GM12878 (cell line): Measurements from ENCODE around the gene PRDM9. TPM values are rescaled to one million over a fixed set of nuclear protein-coding genes. Genes with fewer than 3 reads are reported as not detected.
A peak's percentile ranks its signal among the peaks of the same experiment; 100 is the strongest.

Source experiments
- ATAC-seq: fragments of 200-7000 bp; cut with Tn5 transposase; 3 replicates; pipeline ENCODE4 v1.9.1; 2020; ENCODE audit warnings: mild to moderate bottlenecking, moderate library complexity
- BruUV-seq: library from RNA; stranded (reverse); fragments of 400-500 nt; replicated peaks from 2 replicates; lab custom pipeline; 2021; lab: Mats Ljungman, UMichigan
- CTCF ChIA-PET: fragments of 300-600 bp; sonication (Branson Sonifier 250); formaldehyde crosslinking; extraction: SDS; loops from one replicate; lab custom pipeline; 2021; ENCODE audit warnings: inconsistent platforms; lab: Yijun Ruan, JAX
- POLR2A ChIA-PET: fragments of 350-600 bp; formaldehyde crosslinking; extraction: SDS; loops from one replicate; lab custom pipeline; 2021; ENCODE audit warnings: inconsistent platforms; lab: Charles Lee
- RAD21 ChIA-PET: fragments of 300-600 bp; sonication (Branson Sonifier 250); formaldehyde crosslinking; loops from one replicate; lab custom pipeline; 2023; ENCODE audit warnings: antibody characterized with exemption; ENCODE audit not compliant: unreplicated experiment; lab: Charles Lee
- SMC1A ChIA-PET: fragments of 300-600 bp; sonication (Branson Sonifier 250); formaldehyde crosslinking; loops from one replicate; lab custom pipeline; 2023; ENCODE audit not compliant: unreplicated experiment, uncharacterized antibody; lab: Charles Lee
- DNase-seq: peaks from one replicate; pipeline ENCODE4 v3.0.0-alpha.2; 2011; ENCODE audit warnings: low read depth, low spot score
- FAIRE-seq: peaks from 3 replicates; lab custom pipeline; 2011; peaks lifted over from hg19 to GRCh38; lab: Jason Lieb, UNC
- H2AFZ ChIP-seq: 2 replicates; pipeline ENCODE4 v1.6.0; 2011; ENCODE audit warnings: low read depth, low read length, control low read depth; ENCODE audit not compliant: control insufficient read depth
- H3K27ac ChIP-seq: 2 replicates; pipeline ENCODE4 v1.5.1; 2011; ENCODE audit warnings: control low read depth; ENCODE audit not compliant: control insufficient read depth, insufficient read depth
- H3K27me3 ChIP-seq, 2 experiments: replicated peaks in 1 of 2; 2 replicates each; pipeline versions ENCODE4 v1.6.0 to v1.6.1; 2011; ENCODE audit warnings: low read length in 1 of 2; ENCODE audit not compliant: control insufficient read depth in 2 of 2, insufficient read depth in 2 of 2
- H3K36me3 ChIP-seq, 2 experiments: 2 replicates each; pipeline ENCODE4 v1.5.1; 2011; ENCODE audit warnings: low read length in 1 of 2; ENCODE audit not compliant: control insufficient read depth in 2 of 2, insufficient read depth in 2 of 2
- H3K4me1 ChIP-seq: 2 replicates; pipeline ENCODE4 v1.6.1; 2011; ENCODE audit warnings: mild to moderate bottlenecking, low read length, moderate library complexity, mixed read lengths; ENCODE audit not compliant: control insufficient read depth, insufficient read depth
- H3K4me2 ChIP-seq: 2 replicates; pipeline ENCODE4 v1.6.0; 2011; ENCODE audit warnings: control low read depth; ENCODE audit not compliant: control insufficient read depth, insufficient read depth
- H3K4me3 ChIP-seq: fragments of 200-600 bp; sonication (generic); 2 replicates; pipeline ENCODE4 v1.5.1; 2016
- H3K79me2 ChIP-seq: 2 replicates; pipeline ENCODE4 v1.6.0; 2011; ENCODE audit warnings: low read length; ENCODE audit not compliant: control insufficient read depth, insufficient read depth
- H3K9ac ChIP-seq: 2 replicates; pipeline ENCODE4 v1.8.0; 2011; ENCODE audit warnings: low read length, control low read depth, mixed read lengths; ENCODE audit not compliant: control insufficient read depth, insufficient read depth
- H3K9me3 ChIP-seq: replicated peaks from 3 replicates; pipeline ENCODE4 v1.5.1; 2011; ENCODE audit warnings: mild to moderate bottlenecking, low read length; ENCODE audit not compliant: control insufficient read depth, insufficient read depth
- H4K20me1 ChIP-seq: 2 replicates; pipeline ENCODE4 v1.6.0; 2011; ENCODE audit not compliant: control insufficient read depth, insufficient read depth
- BMI1 ChIP-seq: fragments of 450-650 bp; IDR thresholded peaks from 2 replicates; pipeline ENCODE4 v1.6.1; 2016; ENCODE audit warnings: mild to moderate bottlenecking, moderate library complexity, borderline replicate concordance
- CREB1 ChIP-seq: IDR thresholded peaks from 2 replicates; pipeline ENCODE4 v1.6.1; 2012; ENCODE audit warnings: low read depth, mild to moderate bottlenecking, inconsistent platforms
- EED ChIP-seq: sonication (generic); IDR thresholded peaks from 2 replicates; pipeline ENCODE4 v1.6.1; 2016; ENCODE audit warnings: antibody characterized with exemption, low read depth
- NBN ChIP-seq: fragments of 450-650 bp; IDR thresholded peaks from 2 replicates; pipeline ENCODE4 v1.6.1; 2016
- NR2C2 ChIP-seq: IDR thresholded peaks from 2 replicates; pipeline ENCODE4 v1.6.1; 2011; ENCODE audit warnings: borderline replicate concordance, low read depth; ENCODE audit not compliant: control insufficient read depth, insufficient read length
- PAX8 ChIP-seq: fragments of 450-650 bp; IDR thresholded peaks from 2 replicates; pipeline ENCODE4 v1.6.1; 2017; ENCODE audit warnings: mild to moderate bottlenecking, moderate library complexity
- PML ChIP-seq: IDR thresholded peaks from 2 replicates; pipeline ENCODE4 v1.6.1; 2012; ENCODE audit warnings: low read length, inconsistent platforms
- RFX5 ChIP-seq: IDR thresholded peaks from 2 replicates; pipeline ENCODE4 v1.6.1; 2011; ENCODE audit warnings: low read depth, low read length, improper control_type of control experiment
- SPI1 ChIP-seq: IDR thresholded peaks from 2 replicates; pipeline ENCODE4 v1.6.1; 2011; ENCODE audit warnings: low read depth, mild to moderate bottlenecking, low read length, moderate library complexity, borderline replicate concordance; ENCODE audit not compliant: insufficient read depth
- TAF1 ChIP-seq: IDR thresholded peaks from 2 replicates; pipeline ENCODE4 v1.6.1; 2011; ENCODE audit warnings: mild to moderate bottlenecking, low read depth, low read length, borderline replicate concordance
- TBL1XR1 ChIP-seq: IDR thresholded peaks from 2 replicates; pipeline ENCODE4 v1.6.1; 2012; ENCODE audit warnings: low read depth, low read length, improper control_type of control experiment
- TCF7 ChIP-seq: IDR thresholded peaks from 2 replicates; pipeline ENCODE4 v1.6.1; 2014; ENCODE audit warnings: antibody characterized with exemption, borderline replicate concordance
- WGBS: methylation state at CpG from one replicate; pipeline ENCODE4 v1.1.6; 2016; ENCODE audit warnings: low lambda C conversion rate; ENCODE audit not compliant: insufficient replicate concordance, insufficient coverage; ENCODE audit errors: missing lambda C conversion rate; 5-methylcytosine and 5-hydroxymethylcytosine counted together
- in situ Hi-C: fragments of 300-500 bp; cut with MboI; formaldehyde crosslinking; loops from 9 replicates; pipeline ENCODE4 v1.14.3; 2018; ENCODE audit warnings: mixed read lengths
- intact Hi-C: fragments of 100-400 bp; cut with micrococcal nuclease; formaldehyde crosslinking; loops from one replicate; pipeline ENCODE4 v1.14.2; 2022; ENCODE audit not compliant: unreplicated experiment
- polyA plus RNA-seq, 11 experiments: library from polyadenylated mRNA; depleted of rRNA in 4 of 11; unstranded in 6 of 11; stranded (reverse) in 5 of 11; fragments of >200 nt; fragmentation: Nextera tagmentation in 4 of 11; fragmentation: Illumina TruSeq in 1 of 11; extraction: Ambion mirVana in 4 of 11; extraction: Trizol in 1 of 11; gene quantifications; 1 replicate in 1 of 11; 2 replicates in 10 of 11; pipeline versions ENCODE4 v1.2.1 to v1.2.3, GENCODE V29; 2011 to 2016; ENCODE audit warnings: inconsistent platforms in 2 of 11, missing spikeins in 2 of 11, low read depth in 1 of 11
- total RNA-seq, 4 experiments: library from RNA; depleted of rRNA in 3 of 4; stranded (reverse); fragments of >200 nt in 3 of 4; fragmentation: Illumina TruSeq in 1 of 4; extraction: Trizol in 1 of 4; gene quantifications; 2 replicates each; pipeline versions ENCODE4 v1.2.1 to v1.2.3, GENCODE V29; 2013 to 2021
- TF ChIP-seq, protein P1 (sequence below): IDR thresholded peaks from 2 replicates; pipeline ENCODE4 v1.6.1; 2012; ENCODE audit warnings: low read depth, low read length, improper control_type of control experiment
- TF ChIP-seq, protein P2 (sequence below), 3 experiments: IDR thresholded peaks in 2 of 3; conservative IDR thresholded peaks in 1 of 3; 2 replicates each; pipeline ENCODE4 v1.5.1; 2011; ENCODE audit warnings: low read depth in 3 of 3, low read length in 3 of 3, mild to moderate bottlenecking in 3 of 3, control low read depth in 2 of 3, moderate library complexity in 2 of 3, inconsistent platforms in 1 of 3, mixed read lengths in 1 of 3; ENCODE audit not compliant: control insufficient read depth in 2 of 3, insufficient read depth in 1 of 3; ENCODE audit errors: extremely low read depth in 1 of 3
- TF ChIP-seq, protein P3 (sequence below): fragments of 450-650 bp; IDR thresholded peaks from 2 replicates; pipeline ENCODE4 v1.6.1; 2017; ENCODE audit warnings: antibody characterized with exemption, mild to moderate bottlenecking, moderate library complexity
- TF ChIP-seq, protein P4 (sequence below): IDR thresholded peaks from 2 replicates; pipeline ENCODE4 v1.6.1; 2011; ENCODE audit warnings: borderline replicate concordance, low read depth, mild to moderate bottlenecking, moderate library complexity, low read length; ENCODE audit not compliant: insufficient read depth, poor library complexity, severe bottlenecking

Gene PRDM9
- total and polyA plus RNA-seq, 10 of the 15 experiments (the other 5 are each of a cell fraction or from before 2014, with no cell fraction given) = not detected

DNA sequence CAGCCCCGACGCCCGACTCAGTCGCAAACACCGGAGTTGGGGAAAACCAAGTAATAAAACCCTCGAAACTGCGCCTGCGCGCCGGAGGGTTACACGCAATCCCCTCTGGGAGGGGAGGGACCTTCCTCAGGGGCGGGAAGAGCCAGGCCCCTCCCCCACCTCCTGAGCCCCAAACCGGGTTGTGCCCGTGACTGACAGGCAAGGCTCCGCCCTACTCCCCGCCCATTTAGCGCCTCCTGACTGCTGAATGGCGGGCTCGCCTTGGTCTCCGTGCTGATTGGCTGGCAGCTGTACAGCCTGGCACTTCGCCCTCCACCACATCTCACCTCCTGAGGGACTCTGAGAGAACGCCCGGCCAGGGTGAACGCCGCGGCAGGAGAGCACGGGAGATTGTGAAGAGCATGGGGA, at the start of gene PRDM9 (continued):
- TF ChIP-seq PML = no peak
- TF ChIP-seq EED = no peak
- TF ChIP-seq BMI1 = no peak

DNA sequence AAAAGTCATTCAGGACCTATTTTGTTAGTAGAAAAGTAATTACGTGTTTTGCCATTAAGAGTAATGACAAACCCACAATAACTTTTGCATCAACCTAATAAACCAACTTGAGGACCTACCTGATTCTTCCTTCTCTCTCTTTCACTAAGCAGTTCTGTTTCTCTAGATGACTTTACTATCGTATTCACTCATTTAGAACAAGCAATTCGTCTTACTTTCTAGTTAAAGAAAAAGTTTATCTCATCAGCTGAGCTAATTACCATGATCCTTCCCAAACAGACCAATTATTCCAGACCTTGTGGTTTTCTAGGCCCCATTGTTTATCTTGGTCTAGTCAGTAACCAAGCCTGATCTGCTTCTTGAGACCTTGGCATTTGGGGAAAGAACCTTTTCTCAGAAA, 49.6 kb upstream of the PRDM9 start:
- 0% methylated on average over 3 of the region's 3 CpGs for WGBS
- SMC1A ChIA-PET = interaction anchor here (0.8 to 1.9 kb wide), 8 partner anchors 8 to 156 kb away, joined by 3 to 12 read pairs (median 3); no protein-coding TSS in a partner anchor
- RAD21 ChIA-PET = interaction anchor here (0.8 to 1.4 kb wide), 4 partner anchors 43 to 49 kb away, joined by 3 to 5 read pairs (median 5); no protein-coding TSS in a partner anchor
- in situ Hi-C loops = no loop called here
- no peak overlapping the region for H3K4me2 ChIP-seq
- no peak overlapping the region for H3K4me3 ChIP-seq
- DNase-seq (peak; percentile 24), FAIRE-seq (peak; percentile 18), ATAC-seq (peak; percentile 85)
- H2AFZ ChIP-seq = no peak overlapping the region
- BruUV-seq = no TSS peak
- no peaks in the 10 kb centered on the region for H3K9me3 ChIP-seq
- H3K27ac ChIP-seq = no peak overlapping the region
- H3K9ac ChIP-seq = no peak overlapping the region
- H3K4me1 ChIP-seq = no peaks in the 10 kb centered on the region
- no peaks in the 10 kb centered on the region for H3K36me3 ChIP-seq
- POLR2A ChIA-PET = no interaction called here
- H3K27me3 ChIP-seq = no peaks in the 10 kb centered on the region
- H3K79me2 ChIP-seq = no peaks in the 10 kb centered on the region
- intact Hi-C loops = loop anchor here (2.0 kb wide), 1 partner anchor 45 kb away; no protein-coding TSS in a partner anchor
- CTCF ChIA-PET = interaction anchor here (1.3 to 1.7 kb wide), 2 partner anchors 10 to 249 kb away, joined by 4 to 5 read pairs; no protein-coding TSS in a partner anchor
- no peaks in the 10 kb centered on the region for H4K20me1 ChIP-seq
- TF ChIP-seq TAF1 (no peak), TCF7 (no peak), PAX8 (no peak), SPI1 (no peak), TBL1XR1 (0 out of 2 replicates have a peak, but pooled peaks have one; percentile 33), NR2C2 (no peak), CREB1 (no peak), RFX5 (no peak), NBN (0 out of 2 replicates have a peak, but pooled peaks have one; percentile 50)
- TF ChIP-seq, protein P1, sequence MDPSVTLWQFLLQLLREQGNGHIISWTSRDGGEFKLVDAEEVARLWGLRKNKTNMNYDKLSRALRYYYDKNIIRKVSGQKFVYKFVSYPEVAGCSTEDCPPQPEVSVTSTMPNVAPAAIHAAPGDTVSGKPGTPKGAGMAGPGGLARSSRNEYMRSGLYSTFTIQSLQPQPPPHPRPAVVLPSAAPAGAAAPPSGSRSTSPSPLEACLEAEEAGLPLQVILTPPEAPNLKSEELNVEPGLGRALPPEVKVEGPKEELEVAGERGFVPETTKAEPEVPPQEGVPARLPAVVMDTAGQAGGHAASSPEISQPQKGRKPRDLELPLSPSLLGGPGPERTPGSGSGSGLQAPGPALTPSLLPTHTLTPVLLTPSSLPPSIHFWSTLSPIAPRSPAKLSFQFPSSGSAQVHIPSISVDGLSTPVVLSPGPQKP = no peak
- TF ChIP-seq, protein P2, sequence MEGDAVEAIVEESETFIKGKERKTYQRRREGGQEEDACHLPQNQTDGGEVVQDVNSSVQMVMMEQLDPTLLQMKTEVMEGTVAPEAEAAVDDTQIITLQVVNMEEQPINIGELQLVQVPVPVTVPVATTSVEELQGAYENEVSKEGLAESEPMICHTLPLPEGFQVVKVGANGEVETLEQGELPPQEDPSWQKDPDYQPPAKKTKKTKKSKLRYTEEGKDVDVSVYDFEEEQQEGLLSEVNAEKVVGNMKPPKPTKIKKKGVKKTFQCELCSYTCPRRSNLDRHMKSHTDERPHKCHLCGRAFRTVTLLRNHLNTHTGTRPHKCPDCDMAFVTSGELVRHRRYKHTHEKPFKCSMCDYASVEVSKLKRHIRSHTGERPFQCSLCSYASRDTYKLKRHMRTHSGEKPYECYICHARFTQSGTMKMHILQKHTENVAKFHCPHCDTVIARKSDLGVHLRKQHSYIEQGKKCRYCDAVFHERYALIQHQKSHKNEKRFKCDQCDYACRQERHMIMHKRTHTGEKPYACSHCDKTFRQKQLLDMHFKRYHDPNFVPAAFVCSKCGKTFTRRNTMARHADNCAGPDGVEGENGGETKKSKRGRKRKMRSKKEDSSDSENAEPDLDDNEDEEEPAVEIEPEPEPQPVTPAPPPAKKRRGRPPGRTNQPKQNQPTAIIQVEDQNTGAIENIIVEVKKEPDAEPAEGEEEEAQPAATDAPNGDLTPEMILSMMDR (IDR thresholded peaks at IDR 0.05 in 2 of 3, conservative IDR thresholded peaks at IDR 0.05 in 1 of 3; ENCODE audit: control insufficient read depth in 2 of 3, extremely low read depth in 1 of 3, insufficient read depth in 1 of 3, low read depth in 3 of 3, low read length in 3 of 3) = no peak
- TF ChIP-seq, protein P3, sequence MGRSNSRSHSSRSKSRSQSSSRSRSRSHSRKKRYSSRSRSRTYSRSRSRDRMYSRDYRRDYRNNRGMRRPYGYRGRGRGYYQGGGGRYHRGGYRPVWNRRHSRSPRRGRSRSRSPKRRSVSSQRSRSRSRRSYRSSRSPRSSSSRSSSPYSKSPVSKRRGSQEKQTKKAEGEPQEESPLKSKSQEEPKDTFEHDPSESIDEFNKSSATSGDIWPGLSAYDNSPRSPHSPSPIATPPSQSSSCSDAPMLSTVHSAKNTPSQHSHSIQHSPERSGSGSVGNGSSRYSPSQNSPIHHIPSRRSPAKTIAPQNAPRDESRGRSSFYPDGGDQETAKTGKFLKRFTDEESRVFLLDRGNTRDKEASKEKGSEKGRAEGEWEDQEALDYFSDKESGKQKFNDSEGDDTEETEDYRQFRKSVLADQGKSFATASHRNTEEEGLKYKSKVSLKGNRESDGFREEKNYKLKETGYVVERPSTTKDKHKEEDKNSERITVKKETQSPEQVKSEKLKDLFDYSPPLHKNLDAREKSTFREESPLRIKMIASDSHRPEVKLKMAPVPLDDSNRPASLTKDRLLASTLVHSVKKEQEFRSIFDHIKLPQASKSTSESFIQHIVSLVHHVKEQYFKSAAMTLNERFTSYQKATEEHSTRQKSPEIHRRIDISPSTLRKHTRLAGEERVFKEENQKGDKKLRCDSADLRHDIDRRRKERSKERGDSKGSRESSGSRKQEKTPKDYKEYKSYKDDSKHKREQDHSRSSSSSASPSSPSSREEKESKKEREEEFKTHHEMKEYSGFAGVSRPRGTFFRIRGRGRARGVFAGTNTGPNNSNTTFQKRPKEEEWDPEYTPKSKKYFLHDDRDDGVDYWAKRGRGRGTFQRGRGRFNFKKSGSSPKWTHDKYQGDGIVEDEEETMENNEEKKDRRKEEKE = no peak
- TF ChIP-seq, protein P4, sequence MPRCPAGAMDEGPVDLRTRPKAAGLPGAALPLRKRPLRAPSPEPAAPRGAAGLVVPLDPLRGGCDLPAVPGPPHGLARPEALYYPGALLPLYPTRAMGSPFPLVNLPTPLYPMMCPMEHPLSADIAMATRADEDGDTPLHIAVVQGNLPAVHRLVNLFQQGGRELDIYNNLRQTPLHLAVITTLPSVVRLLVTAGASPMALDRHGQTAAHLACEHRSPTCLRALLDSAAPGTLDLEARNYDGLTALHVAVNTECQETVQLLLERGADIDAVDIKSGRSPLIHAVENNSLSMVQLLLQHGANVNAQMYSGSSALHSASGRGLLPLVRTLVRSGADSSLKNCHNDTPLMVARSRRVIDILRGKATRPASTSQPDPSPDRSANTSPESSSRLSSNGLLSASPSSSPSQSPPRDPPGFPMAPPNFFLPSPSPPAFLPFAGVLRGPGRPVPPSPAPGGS = no peak
